HUES64 (cell line): ENCODE results near the gene TRIM49. TPM values are rescaled to one million over a fixed set of nuclear protein-coding genes. Genes with fewer than 3 reads are reported as not detected.
"Not testable (repeated sequence)": the region's sequence is repeated elsewhere in the genome, so short reads cannot be mapped to it uniquely, and the experiment has no call there.

ENCODE experiments used
- H3K27ac ChIP-seq: 2 replicates; pipeline ENCODE4 v1.7.0; 2013; ENCODE audit warnings: low read depth, low read length, inconsistent platforms
- H3K27me3 ChIP-seq: 2 replicates; pipeline ENCODE4 v1.6.1; 2013; ENCODE audit warnings: mild to moderate bottlenecking, low read length; ENCODE audit not compliant: insufficient read depth
- H3K36me3 ChIP-seq: 2 replicates; pipeline ENCODE4 v1.6.1; 2013; ENCODE audit warnings: mild to moderate bottlenecking, low read length; ENCODE audit not compliant: insufficient read depth
- H3K4me1 ChIP-seq: 2 replicates; pipeline ENCODE4 v1.6.1; 2013; ENCODE audit warnings: mild to moderate bottlenecking, low read length, moderate library complexity; ENCODE audit not compliant: insufficient read depth
- H3K4me3 ChIP-seq: 2 replicates; pipeline ENCODE4 v1.5.1; 2013; ENCODE audit warnings: mild to moderate bottlenecking, low read length, moderate library complexity
- H3K9ac ChIP-seq: 2 replicates; pipeline ENCODE4 v1.6.1; 2013; ENCODE audit warnings: mild to moderate bottlenecking, low read depth, low read length
- H3K9me3 ChIP-seq: 2 replicates; pipeline ENCODE4 v1.6.1; 2013; ENCODE audit warnings: low read depth, low read length; ENCODE audit not compliant: insufficient read depth
- WGBS: fragments of 150-250, 120-280 bp; methylation state at CpG from one replicate; pipeline ENCODE4 v1.1.7; 2013; ENCODE audit warnings: missing lambda C conversion rate; 5-methylcytosine and 5-hydroxymethylcytosine counted together
- polyA plus RNA-seq, 2 experiments: library from polyadenylated mRNA; stranded (reverse); fragments of 50-300 nt; gene quantifications; one replicate each; pipeline ENCODE4 v1.2.3, GENCODE V29; 2013

TRIM49 gene
- polyA plus RNA-seq (2013, experiment 1 of 2), result not detected
- not detected for polyA plus RNA-seq (2013, experiment 2 of 2)

- not testable (repeated sequence) for H3K36me3 ChIP-seq, H3K27me3 ChIP-seq, H3K4me1 ChIP-seq, H3K9ac ChIP-seq, H3K27ac ChIP-seq, H3K4me3 ChIP-seq, H3K9me3 ChIP-seq
- no CpG with 5 or more reads among the region's 2 CpGs for WGBS
Observed at GRCh38 chr11:89808475-89808874, at the start of gene TRIM49. Gene TRIM49 (minus strand): TSS chr11:89808575. CDS start chr11:89804469, 4,106 bp downstream.

GRCh38 chr11:89826694-89827093 lies 18.3 kb upstream of the TRIM49 start:
- H3K9ac ChIP-seq, H3K27me3 ChIP-seq, H3K9me3 ChIP-seq, H3K27ac ChIP-seq, H3K4me1 ChIP-seq, H3K4me3 ChIP-seq, H3K36me3 ChIP-seq: not testable (repeated sequence)
- WGBS, result no CpG with 5 or more reads among the region's 2 CpGs

- not testable (repeated sequence) for H3K27ac ChIP-seq, H3K4me1 ChIP-seq, H3K9me3 ChIP-seq, H3K36me3 ChIP-seq, H3K27me3 ChIP-seq, H3K4me3 ChIP-seq, H3K9ac ChIP-seq
- WGBS, result no CpG with 5 or more reads among the region's 3 CpGs
Observed at GRCh38 chr11:89820008-89820407, 11.6 kb upstream of the TRIM49 start.

DNA sequence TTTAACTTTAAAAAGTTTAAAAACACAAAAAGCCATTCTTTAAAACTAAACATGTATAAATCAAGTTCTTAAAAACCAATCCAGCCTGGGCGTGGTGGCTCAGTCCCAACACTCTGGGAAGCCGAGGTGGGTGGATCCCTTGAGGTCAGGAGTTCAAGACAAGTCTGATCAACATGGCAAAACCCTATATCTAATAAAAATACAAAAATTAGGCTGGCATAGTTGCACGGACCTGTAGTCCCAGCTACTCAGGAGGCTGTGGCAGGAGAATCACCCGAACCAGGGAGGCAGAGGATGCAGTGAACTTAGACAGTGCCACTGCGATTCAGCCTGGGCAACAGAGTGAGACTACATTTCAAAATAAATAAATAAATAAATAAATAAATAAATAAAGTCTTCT lies 5.2 kb upstream of the TRIM49 start:
- 93% methylated on average over 5 of the region's 5 CpGs for WGBS
- H3K9me3 ChIP-seq, H3K27ac ChIP-seq, H3K27me3 ChIP-seq, H3K4me3 ChIP-seq, H3K36me3 ChIP-seq, H3K4me1 ChIP-seq, H3K9ac ChIP-seq: not testable (repeated sequence)

DNA sequence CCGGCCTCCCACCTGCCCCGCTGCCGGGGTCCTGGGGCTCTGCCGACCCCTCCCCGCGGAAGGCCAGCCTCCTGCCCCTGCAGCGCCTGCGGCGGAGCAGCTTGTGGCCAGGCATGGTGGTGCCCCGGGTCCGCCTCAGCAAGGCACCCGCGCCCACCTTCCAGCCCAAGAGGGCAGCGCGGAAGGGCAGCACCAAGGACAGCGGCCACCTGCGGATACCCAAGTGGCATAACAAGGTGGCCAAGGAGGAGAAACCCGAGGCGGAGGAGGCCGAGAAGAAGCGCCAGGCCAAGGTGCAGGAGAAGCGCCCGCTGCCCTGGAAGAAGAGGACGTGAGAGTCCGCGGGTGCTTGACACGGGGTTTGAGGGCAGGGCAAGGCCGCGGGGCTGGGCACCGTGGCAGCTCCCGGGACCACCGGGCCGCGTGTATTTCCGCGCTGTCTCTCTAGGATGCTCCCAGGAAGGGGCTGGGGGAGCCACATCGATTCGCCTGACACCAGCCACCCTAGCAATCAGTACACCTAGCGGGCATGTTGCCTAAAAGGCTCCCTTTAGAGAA lies 20.8 kb downstream of the TRIM49 start:
- not testable (repeated sequence) for H3K27ac ChIP-seq, H3K9ac ChIP-seq, H3K27me3 ChIP-seq, H3K4me3 ChIP-seq, H3K36me3 ChIP-seq, H3K9me3 ChIP-seq, H3K4me1 ChIP-seq
- 35% methylated on average over 29 of the region's 39 CpGs for WGBS

GRCh38 chr11:89785726-89786125 lies 22.6 kb downstream of the TRIM49 start:
- H3K4me3 ChIP-seq, H3K36me3 ChIP-seq, H3K9me3 ChIP-seq, H3K27me3 ChIP-seq, H3K27ac ChIP-seq, H3K9ac ChIP-seq, H3K4me1 ChIP-seq: not testable (repeated sequence)
- 65% methylated on average over 5 of the region's 27 CpGs for WGBS

DNA sequence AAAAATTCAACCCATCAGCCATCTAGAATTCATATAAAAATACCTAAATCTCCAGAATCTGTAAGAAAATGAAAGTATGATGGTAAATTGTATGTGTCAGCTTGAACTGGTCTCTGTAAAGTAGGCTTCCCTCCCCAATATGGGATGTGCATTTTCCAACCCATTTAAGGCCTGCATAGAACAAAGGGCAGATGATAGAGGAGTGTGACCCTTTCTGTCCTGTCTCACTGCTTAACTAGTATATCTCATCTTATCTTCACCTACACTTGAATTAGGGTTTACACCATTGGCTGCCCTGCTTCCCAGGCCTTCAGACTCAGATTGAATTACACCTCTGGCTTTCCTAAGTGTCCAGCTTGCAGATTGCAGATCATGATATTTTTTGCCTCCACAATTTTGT lies 57.6 kb downstream of the TRIM49 start:
- not testable (repeated sequence) for H3K9me3 ChIP-seq, H3K27ac ChIP-seq, H3K36me3 ChIP-seq, H3K4me1 ChIP-seq, H3K9ac ChIP-seq, H3K4me3 ChIP-seq, H3K27me3 ChIP-seq
